GM12874 (cell line): ENCODE measurements around the gene NDUFB4.

Experiments
- TF ChIP-seq, protein P1 (sequence below): IDR thresholded peaks from 2 replicates; pipeline ENCODE4 v1.5.1; 2011; ENCODE audit warnings: low read depth, mild to moderate bottlenecking, control low read depth, low read length, moderate library complexity; ENCODE audit not compliant: insufficient read depth

Gene NDUFB4

DNA sequence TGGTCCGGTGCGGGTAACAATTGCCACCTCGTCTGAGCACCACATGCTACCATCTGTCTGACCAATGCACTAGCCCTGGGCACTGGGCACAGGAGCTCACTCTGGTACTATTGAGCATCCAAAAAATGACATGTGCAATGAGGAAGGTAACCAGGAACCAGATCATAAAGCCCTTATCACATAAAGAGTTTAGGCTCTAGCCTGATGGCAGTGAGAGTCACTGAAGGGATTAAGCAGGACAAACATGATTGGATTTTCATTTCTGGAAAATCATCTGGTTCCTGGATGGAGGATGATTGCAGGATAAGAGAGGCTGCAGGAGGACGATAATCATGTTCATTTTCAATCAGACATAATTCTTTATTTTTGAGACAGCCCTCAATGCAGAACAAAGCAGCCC is 12.4 kb downstream of the NDUFB4 start:
- TF ChIP-seq, protein P1, sequence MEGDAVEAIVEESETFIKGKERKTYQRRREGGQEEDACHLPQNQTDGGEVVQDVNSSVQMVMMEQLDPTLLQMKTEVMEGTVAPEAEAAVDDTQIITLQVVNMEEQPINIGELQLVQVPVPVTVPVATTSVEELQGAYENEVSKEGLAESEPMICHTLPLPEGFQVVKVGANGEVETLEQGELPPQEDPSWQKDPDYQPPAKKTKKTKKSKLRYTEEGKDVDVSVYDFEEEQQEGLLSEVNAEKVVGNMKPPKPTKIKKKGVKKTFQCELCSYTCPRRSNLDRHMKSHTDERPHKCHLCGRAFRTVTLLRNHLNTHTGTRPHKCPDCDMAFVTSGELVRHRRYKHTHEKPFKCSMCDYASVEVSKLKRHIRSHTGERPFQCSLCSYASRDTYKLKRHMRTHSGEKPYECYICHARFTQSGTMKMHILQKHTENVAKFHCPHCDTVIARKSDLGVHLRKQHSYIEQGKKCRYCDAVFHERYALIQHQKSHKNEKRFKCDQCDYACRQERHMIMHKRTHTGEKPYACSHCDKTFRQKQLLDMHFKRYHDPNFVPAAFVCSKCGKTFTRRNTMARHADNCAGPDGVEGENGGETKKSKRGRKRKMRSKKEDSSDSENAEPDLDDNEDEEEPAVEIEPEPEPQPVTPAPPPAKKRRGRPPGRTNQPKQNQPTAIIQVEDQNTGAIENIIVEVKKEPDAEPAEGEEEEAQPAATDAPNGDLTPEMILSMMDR, result no peak

DNA sequence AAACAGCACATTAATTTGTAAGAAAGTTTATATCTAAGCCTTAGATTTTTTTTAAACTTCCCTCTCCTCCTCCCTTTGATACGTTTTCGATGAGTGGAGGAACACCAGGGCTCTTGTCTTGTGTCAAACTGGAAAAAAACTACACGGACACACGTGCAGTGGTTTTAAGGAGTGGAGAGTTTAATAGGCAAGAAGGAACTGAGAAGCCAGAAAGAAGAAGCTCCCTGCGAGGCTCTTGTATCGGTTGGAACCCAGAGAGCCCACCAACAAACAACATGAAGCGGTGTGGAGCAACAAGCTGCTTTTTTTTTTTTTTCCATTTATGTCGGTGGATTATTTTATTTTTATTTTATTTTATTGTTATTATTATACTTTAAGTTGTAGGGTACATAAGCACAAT is 18.6 kb downstream of the NDUFB4 start:
- TF ChIP-seq, protein P1, result no peak

DNA sequence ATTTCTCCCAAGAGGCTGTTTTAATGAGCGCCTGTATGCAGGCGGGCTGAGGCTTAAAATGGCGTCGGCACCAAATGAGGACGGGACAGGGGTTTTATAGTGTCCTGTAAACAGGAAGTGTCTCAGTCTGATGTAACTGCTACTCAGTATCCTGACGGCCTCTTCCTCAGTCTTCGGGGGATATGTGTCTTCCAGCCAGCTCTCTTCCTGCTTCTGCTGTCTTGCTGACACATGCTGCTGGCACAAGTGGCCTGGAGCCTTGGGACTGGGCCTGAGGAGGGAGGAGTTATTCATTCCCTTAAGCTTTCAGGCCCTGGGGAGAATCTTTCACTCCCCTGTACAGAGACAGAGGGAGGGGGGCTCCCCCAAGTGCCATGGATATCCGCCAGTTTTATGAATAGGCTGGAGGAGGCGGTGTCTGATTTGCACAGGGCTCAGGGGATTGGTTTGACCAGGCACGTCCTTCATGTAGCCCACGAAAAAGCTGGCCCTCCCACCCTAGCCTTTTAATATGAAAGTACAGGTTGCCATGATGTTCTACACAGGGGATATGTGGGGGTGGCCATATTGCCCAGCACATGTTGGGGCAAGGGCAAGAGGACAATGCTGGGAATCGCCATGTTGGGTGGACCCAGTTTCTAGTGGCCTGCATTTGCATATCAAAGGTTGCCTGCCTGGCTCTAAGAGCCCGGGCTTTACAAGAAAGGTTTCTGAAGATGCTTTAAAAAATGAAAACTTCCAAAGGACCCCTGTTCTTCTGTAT is 19.9 kb downstream of the NDUFB4 start:
- TF ChIP-seq, protein P1, result no peak

DNA sequence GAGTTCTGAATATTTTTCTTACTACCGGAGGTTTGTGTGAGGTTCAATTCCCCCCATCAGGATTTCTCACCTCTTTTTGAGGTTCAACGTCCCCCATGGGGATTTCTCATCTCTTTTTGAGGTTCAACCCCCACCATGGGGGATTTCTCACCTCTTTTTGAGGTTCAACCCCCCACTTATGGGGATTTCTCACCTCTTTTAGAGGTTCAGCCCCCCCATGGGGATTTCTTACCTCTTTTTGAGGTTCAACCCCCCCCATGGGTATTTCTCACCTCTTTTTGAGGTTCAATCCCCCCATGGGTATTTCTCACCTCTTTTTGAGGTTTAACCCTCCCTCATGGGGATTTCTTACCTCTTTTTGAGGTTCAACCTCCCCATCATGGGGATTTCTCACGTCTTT is 26.3 kb downstream of the NDUFB4 start:
- TF ChIP-seq, protein P1, result no peak

DNA sequence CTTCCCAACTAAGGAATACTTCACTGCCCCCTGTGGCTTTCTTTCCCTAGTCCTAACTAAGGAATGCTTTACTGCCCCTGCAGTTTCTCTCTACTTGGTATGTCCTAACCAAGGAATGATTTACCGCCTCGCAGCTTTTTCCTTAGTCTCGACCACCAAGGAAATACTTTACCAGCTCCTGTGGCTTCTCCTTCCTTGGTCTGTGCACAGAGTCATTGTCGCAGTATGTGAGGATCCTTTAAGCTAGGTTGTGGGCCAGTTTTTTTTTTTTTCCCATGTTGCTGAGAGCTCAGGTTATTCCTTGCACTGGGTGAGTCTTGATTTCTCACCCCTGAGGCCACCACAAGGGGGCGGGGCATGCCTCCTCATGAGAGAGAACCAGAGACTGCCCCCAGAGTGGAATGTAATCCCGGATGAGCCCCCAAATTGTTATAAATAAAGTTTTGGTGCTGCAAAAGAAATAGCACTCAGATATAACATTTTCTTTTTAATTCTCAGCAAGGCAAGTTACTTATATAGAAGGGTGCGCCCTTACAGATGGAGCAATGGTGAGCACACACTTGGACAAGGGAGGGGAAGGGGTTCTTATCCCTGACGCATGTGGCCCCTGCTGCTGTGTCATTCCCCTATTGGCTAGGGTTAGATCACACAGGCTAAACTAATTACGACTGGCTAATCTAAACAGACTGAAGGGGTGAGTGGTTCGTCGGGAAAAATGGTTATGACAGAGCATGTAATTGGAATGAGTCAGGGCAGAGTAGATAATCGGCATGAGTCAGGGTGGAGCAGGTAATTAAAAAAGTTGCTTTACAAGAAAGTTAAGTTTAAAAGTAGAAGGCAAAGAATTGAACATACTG is 27.0 kb downstream of the NDUFB4 start:
- TF ChIP-seq, protein P1, result no peak

DNA sequence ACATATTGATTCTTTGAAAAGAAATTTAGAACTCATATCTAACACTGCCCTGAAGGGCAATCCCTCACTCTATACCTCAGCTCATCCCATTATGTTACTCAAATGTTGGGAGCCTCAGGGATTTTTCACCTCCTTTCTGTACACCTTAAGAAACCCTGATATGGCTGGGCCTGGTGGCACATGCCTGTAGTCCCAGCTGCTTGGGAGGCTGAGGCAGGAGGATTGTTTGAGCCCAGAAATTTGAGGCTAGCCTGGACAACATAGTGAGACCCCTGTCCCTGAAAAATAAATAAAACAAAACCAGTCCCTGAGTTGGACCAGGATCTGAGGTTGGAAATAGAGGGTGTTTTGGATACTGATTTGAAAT is 27.6 kb downstream of the NDUFB4 start:
- TF ChIP-seq, protein P1, result no peak

DNA sequence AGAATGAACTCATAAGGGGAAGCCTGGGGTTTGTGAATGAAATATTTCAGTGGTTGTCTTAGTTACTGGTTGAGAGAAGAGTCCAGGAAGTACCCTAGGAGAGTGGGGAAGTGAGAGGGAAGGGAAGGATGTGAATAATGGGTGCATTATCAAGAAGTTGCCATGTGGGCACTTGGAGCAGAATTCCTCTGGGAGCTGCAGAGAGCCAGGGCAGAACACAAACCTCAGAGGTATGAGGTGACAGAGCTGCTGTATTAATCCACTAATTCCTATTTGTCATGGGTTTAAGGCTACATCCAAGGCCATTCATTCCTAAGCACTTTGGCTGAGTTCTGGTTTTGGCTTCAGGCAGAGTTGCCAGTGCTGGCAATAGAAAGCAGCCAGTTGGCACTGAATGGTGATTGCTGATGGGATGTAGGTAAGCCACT is 29.0 kb downstream of the NDUFB4 start:
- TF ChIP-seq, protein P1, result no peak
